K562 (cell line): ENCODE data around the gene FTH1. TPM values are rescaled to one million over a fixed set of nuclear protein-coding genes. Genes with fewer than 3 reads are reported as not detected.

Experiments used
- BACH1 ChIP-seq: fragments of 200-800 bp; sonication (Bioruptor generic); IDR thresholded peaks from 2 replicates; pipeline ENCODE4 v1.6.1; 2016; ENCODE audit warnings: missing genetic modification characterization, missing compliant biosample characterization
- CCNT2 ChIP-seq: IDR thresholded peaks from 2 replicates; pipeline ENCODE4 v1.6.1; 2011; ENCODE audit warnings: borderline replicate concordance, low read depth, mild to moderate bottlenecking, moderate library complexity, mixed read lengths, low read length; ENCODE audit not compliant: insufficient read length; ENCODE audit errors: extremely low read depth
- CHD2 ChIP-seq: IDR thresholded peaks from 2 replicates; pipeline ENCODE4 v1.6.1; 2011; ENCODE audit warnings: low read depth, low read length
- CREBBP ChIP-seq: IDR thresholded peaks from one replicate; pipeline ENCODE4 v1.6.1; 2012; ENCODE audit warnings: low read depth, mild to moderate bottlenecking, control low read depth, inconsistent platforms, low read length
- DMBX1 ChIP-seq: fragments of 250-450 bp; sonication (Bioruptor Pico); IDR thresholded peaks from 2 replicates; pipeline ENCODE4 v1.8.0; 2022; ENCODE audit warnings: inconsistent platforms, mild to moderate bottlenecking, moderate library complexity, borderline replicate concordance
- DNMT1 ChIP-seq: fragments of 450-650 bp; IDR thresholded peaks from 2 replicates; pipeline ENCODE4 v1.6.1; 2016; ENCODE audit warnings: antibody characterized with exemption, mild to moderate bottlenecking
- GTF2F1 ChIP-seq: IDR thresholded peaks from 2 replicates; pipeline ENCODE4 v1.6.1; 2011; ENCODE audit warnings: low read depth, low read length, improper control_type of control experiment
- HMBOX1 ChIP-seq: sonication (generic); IDR thresholded peaks from 2 replicates; pipeline ENCODE4 v1.6.1; 2016
- HMGXB4 ChIP-seq: sonication (generic); formaldehyde crosslinking; IDR thresholded peaks from 2 replicates; pipeline ENCODE4 v1.8.1; 2023; ENCODE audit warnings: mild to moderate bottlenecking, missing genetic modification reagents
- ID3 ChIP-seq, 2 experiments: fragments of 250-450 bp in 1 of 2; fragments of 450-650 bp in 1 of 2; sonication (Bioruptor Pico) in 1 of 2; IDR thresholded peaks; 2 replicates each; pipeline versions ENCODE4 v1.6.1 to v1.8.0; 2016 to 2021; ENCODE audit warnings: mild to moderate bottlenecking in 2 of 2, moderate library complexity in 2 of 2, missing compliant biosample characterization in 1 of 2, missing genetic modification characterization in 1 of 2
- ILK ChIP-seq: fragments of 450-650 bp; IDR thresholded peaks from 2 replicates; pipeline ENCODE4 v1.6.1; 2016; ENCODE audit warnings: missing genetic modification characterization, low read depth, mild to moderate bottlenecking, missing compliant biosample characterization, moderate library complexity, borderline replicate concordance
- KHSRP ChIP-seq: fragments of 450-650 bp; IDR thresholded peaks from 2 replicates; pipeline ENCODE4 v1.6.1; 2017
- LEF1 ChIP-seq: fragments of 450-650 bp; IDR thresholded peaks from 2 replicates; pipeline ENCODE4 v1.6.1; 2016; ENCODE audit warnings: mild to moderate bottlenecking
- MEF2A ChIP-seq: IDR thresholded peaks from 2 replicates; pipeline ENCODE4 v1.6.1; 2011; ENCODE audit warnings: low read depth, mild to moderate bottlenecking, low read length, moderate library complexity; ENCODE audit not compliant: control insufficient read depth
- MEF2D ChIP-seq: conservative IDR thresholded peaks from 2 replicates; pipeline ENCODE4 v1.6.1; 2016; ENCODE audit warnings: low read depth, missing genetic modification characterization, missing compliant biosample characterization
- PHF20 ChIP-seq: fragments of 450-650 bp; IDR thresholded peaks from 2 replicates; pipeline ENCODE4 v1.6.1; 2018; ENCODE audit not compliant: partially characterized antibody
- POLR2AphosphoS5 ChIP-seq: IDR thresholded peaks from 2 replicates; pipeline ENCODE4 v1.6.1; 2011; ENCODE audit warnings: mild to moderate bottlenecking, low read depth, low read length, moderate library complexity; ENCODE audit not compliant: control insufficient read depth, insufficient read depth
- POLR2B ChIP-seq: fragments of 450-650 bp; IDR thresholded peaks from 2 replicates; pipeline ENCODE4 v1.6.1; 2018; ENCODE audit warnings: low read depth; ENCODE audit not compliant: partially characterized antibody
- RBM17 ChIP-seq: fragments of 200-400 bp; formaldehyde crosslinking; IDR thresholded peaks from 2 replicates; pipeline ENCODE4 v1.6.1; 2017; ENCODE audit warnings: low read depth, mild to moderate bottlenecking, low read length, borderline replicate concordance
- SAFB ChIP-seq: fragments of 200-400 bp; formaldehyde crosslinking; IDR thresholded peaks from 2 replicates; pipeline ENCODE4 v1.6.1; 2017; ENCODE audit warnings: low read depth, low read length, borderline replicate concordance
- SMAD3 ChIP-seq: fragments of 450-650 bp; formaldehyde crosslinking; conservative IDR thresholded peaks from 2 replicates; pipeline ENCODE4 v1.4.0; 2020; ENCODE audit warnings: mild to moderate bottlenecking
- TRIM25 ChIP-seq: fragments of 450-650 bp; IDR thresholded peaks from 2 replicates; pipeline ENCODE4 v1.7.0; 2016; ENCODE audit warnings: borderline replicate concordance
- XRCC5 ChIP-seq: fragments of 200-400 bp; formaldehyde crosslinking; IDR thresholded peaks from 2 replicates; pipeline ENCODE4 v1.6.1; 2017; ENCODE audit warnings: low read depth, mild to moderate bottlenecking, low read length
- YBX1 ChIP-seq: fragments of 450-650 bp; IDR thresholded peaks from 2 replicates; pipeline ENCODE4 v1.7.1; 2016; ENCODE audit warnings: mild to moderate bottlenecking
- ZNF324 ChIP-seq: fragments of 250-450 bp; sonication (Bioruptor Pico); IDR thresholded peaks from 2 replicates; pipeline ENCODE4 v1.4.0; 2020; ENCODE audit warnings: mild to moderate bottlenecking
- polyA plus RNA-seq, 8 experiments: library from polyadenylated mRNA; depleted of rRNA in 4 of 8; stranded (reverse) in 5 of 8; unstranded in 3 of 8; fragments of >200 nt; fragmentation: Nextera tagmentation in 2 of 8; fragmentation: Illumina TruSeq in 1 of 8; extraction: Ambion mirVana in 2 of 8; extraction: Trizol in 1 of 8; gene quantifications; 2 replicates each; pipeline versions ENCODE4 v1.2.1 to v1.2.3, GENCODE V29; 2011 to 2014; ENCODE audit warnings: inconsistent platforms in 1 of 8, missing spikeins in 1 of 8
- total RNA-seq, 7 experiments: library from RNA; depleted of rRNA in 6 of 7; stranded (reverse); fragments of >200 nt in 6 of 7; fragmentation: Illumina TruSeq in 2 of 7; extraction: Trizol in 2 of 7; gene quantifications; 2 replicates each; pipeline versions ENCODE4 v1.2.1 to v1.2.3, GENCODE V29; 2011 to 2021; ENCODE audit warnings: low replicate concordance in 1 of 7

The FTH1 gene
- total and polyA plus RNA-seq, 9 of the 15 experiments (the other 6 are each of a cell fraction or from before 2014, with no cell fraction given), result 370 to 3,146 (median 802) TPM

GRCh38 chr11:61954106-61954850 lies 13.2 kb downstream of the FTH1 start (continued):
- TF ChIP-seq HMGXB4 (CRISPR knock-in tag) (no peak), SAFB (no peak), MEF2D (no peak), POLR2B (no peak), CCNT2 (no peak), BACH1 (no peak), YBX1 (no peak), POLR2AphosphoS5 (no peak), PHF20 (no peak), MEF2A (no peak), LEF1 (0 out of 2 replicates have a peak, but pooled peaks have one; percentile 52), HMBOX1 (no peak), ILK (tag) (no peak), KHSRP (no peak), GTF2F1 (no peak), DNMT1 (no peak), DMBX1 (CRISPR knock-in tag) (no peak), CHD2 (no peak), CREBBP (no peak), ZNF324 (CRISPR knock-in tag) (no peak), SMAD3 (CRISPR knock-in tag) (no peak), ID3 (CRISPR knock-in tag; IDR thresholded peaks at IDR 0.05) (no peak), ID3 (tag; IDR thresholded peaks at IDR 0.05) (no peak), TRIM25 (no peak), XRCC5 (no peak), RBM17 (no peak)
